Endothelial cell (in vitro differentiated cells): ENCODE results near the gene MYO7B. TPM values are rescaled to one million over a fixed set of nuclear protein-coding genes. Genes with fewer than 3 reads are reported as not detected.

Experiments
- DNase-seq: peaks from one replicate; pipeline ENCODE4 v3.0.0; 2021; ENCODE audit warnings: low spot score
- H3K27ac Mint-ChIP-seq: one replicate; pipeline ENCODE4 v1.8.0; 2021; ENCODE audit warnings: mixed read lengths, inconsistent platforms; ENCODE audit not compliant: unreplicated experiment
- H3K27me3 Mint-ChIP-seq: one replicate; pipeline ENCODE4 v1.8.0; 2021; ENCODE audit warnings: mild to moderate bottlenecking, moderate library complexity, mixed read lengths, inconsistent platforms; ENCODE audit not compliant: unreplicated experiment
- H3K36me3 Mint-ChIP-seq: one replicate; pipeline ENCODE4 v1.8.0; 2021; ENCODE audit warnings: mild to moderate bottlenecking, low read depth, mixed read lengths, inconsistent platforms; ENCODE audit not compliant: unreplicated experiment
- H3K4me1 Mint-ChIP-seq: one replicate; pipeline ENCODE4 v1.8.0; 2021; ENCODE audit warnings: mild to moderate bottlenecking, mixed read lengths, inconsistent platforms; ENCODE audit not compliant: unreplicated experiment
- H3K4me3 Mint-ChIP-seq: one replicate; pipeline ENCODE4 v1.8.0; 2021; ENCODE audit warnings: mild to moderate bottlenecking, mixed read lengths, inconsistent platforms; ENCODE audit not compliant: unreplicated experiment
- H3K9me3 Mint-ChIP-seq: one replicate; pipeline ENCODE4 v1.8.0; 2021; ENCODE audit warnings: mixed read lengths, inconsistent platforms; ENCODE audit not compliant: unreplicated experiment
- CTCF ChIP-seq: fragments of 200-600 bp; sonication (generic); IDR thresholded peaks from one replicate; pipeline ENCODE4 v1.5.0; 2021; ENCODE audit warnings: antibody characterized with exemption; ENCODE audit not compliant: unreplicated experiment
- total RNA-seq: library from RNA; stranded (reverse); fragmentation: NEBNext Ultra II Directional; extraction: Animal tissue kit (Norgen Biotek cat#: 25700); gene quantifications from one replicate; pipeline ENCODE4 v1.2.1, GENCODE V29; 2021; ENCODE audit not compliant: unreplicated experiment

MYO7B gene
- total RNA-seq, 1 donor from 2014 or later = 0.90 TPM

DNA sequence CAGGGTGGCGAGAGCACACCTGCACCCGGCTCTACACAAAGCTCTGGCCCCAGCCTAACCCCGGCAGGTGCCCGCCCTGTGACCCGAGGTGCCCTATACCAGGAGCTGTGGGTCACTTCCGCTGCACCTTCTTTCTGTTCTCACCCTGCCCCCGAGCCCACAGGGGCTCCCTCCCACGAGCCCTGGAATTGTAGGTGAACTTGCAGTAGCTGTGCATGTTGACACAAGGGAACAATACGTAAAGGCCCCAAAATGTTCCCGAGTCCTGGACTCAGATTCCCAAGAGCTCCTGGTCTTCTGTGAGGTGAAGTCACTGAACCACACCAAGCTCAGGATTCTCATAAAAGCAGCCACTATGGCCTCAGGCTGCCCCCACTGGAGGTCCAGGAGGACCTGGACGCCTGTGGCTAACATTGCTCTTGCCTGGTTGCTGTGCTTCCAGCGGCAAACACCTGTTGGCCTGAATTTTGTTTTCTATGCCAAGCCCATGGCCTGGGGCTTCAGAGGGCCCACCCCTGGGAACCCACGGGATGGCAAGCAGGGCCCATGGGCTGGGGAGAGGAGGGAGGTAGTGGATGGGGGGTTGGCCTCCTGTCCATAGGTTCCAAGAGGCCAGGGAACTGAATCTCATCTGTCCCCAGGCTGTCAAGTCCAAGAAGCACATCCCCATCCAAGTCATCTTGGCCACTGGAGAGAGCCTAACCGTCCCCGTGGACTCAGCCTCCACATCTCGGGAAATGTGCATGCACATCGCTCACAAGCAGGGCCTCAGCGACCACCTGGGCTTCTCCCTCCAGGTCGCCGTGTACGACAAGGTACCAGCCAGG is 87.3 kb downstream of the MYO7B start:
- H3K9me3 Mint-ChIP-seq = no peaks in the 10 kb centered on the region
- H3K36me3 Mint-ChIP-seq = peaks cover 6% of the 10 kb centered on the region
- no peaks in the 10 kb centered on the region for H3K4me1 Mint-ChIP-seq
- no peak overlapping the region for H3K4me3 Mint-ChIP-seq
- peaks cover 7% of the 10 kb centered on the region for H3K27me3 Mint-ChIP-seq
- no peak for DNase-seq
- H3K27ac Mint-ChIP-seq = no peak overlapping the region
- no peak for TF ChIP-seq CTCF

- H3K36me3 Mint-ChIP-seq = peaks cover 4% of the 10 kb centered on the region
- H3K4me1 Mint-ChIP-seq = no peaks in the 10 kb centered on the region
- H3K4me3 Mint-ChIP-seq = no peak overlapping the region
- DNase-seq = no peak
- H3K9me3 Mint-ChIP-seq = no peaks in the 10 kb centered on the region
- H3K27me3 Mint-ChIP-seq = peaks cover 7% of the 10 kb centered on the region
- TF ChIP-seq CTCF = no peak
- H3K27ac Mint-ChIP-seq = no peak overlapping the region
These were observed 88.2 kb downstream of the MYO7B start for GRCh38 chr2:127623388-127624319.

GRCh38 chr2:127624320-127624755 is 88.9 kb downstream of the MYO7B start:
- H3K27ac Mint-ChIP-seq = no peak overlapping the region
- H3K27me3 Mint-ChIP-seq = peaks cover 7% of the 10 kb centered on the region
- DNase-seq = no peak
- H3K9me3 Mint-ChIP-seq = no peaks in the 10 kb centered on the region
- peaks cover 4% of the 10 kb centered on the region for H3K36me3 Mint-ChIP-seq
- no peaks in the 10 kb centered on the region for H3K4me1 Mint-ChIP-seq
- no peak for TF ChIP-seq CTCF
- no peak overlapping the region for H3K4me3 Mint-ChIP-seq

GRCh38 chr2:127624756-127625571 is 89.5 kb downstream of the MYO7B start:
- Mint-ChIP-seq H3K4me3 (no peak overlapping the region), H3K36me3 (peaks cover 4% of the 10 kb centered on the region), H3K27ac (no peak overlapping the region), H3K9me3 (no peaks in the 10 kb centered on the region), H3K4me1 (no peaks in the 10 kb centered on the region), H3K27me3 (peaks cover 7% of the 10 kb centered on the region)
- DNase-seq = no peak
- TF ChIP-seq CTCF = no peak
